AG09309 (cell line): Measurements from ENCODE around the gene CTIF.

Source experiments
- DNase-seq: peaks from one replicate; pipeline ENCODE4 v3.0.0-alpha.2; 2010; ENCODE audit warnings: low read depth
- H3K4me3 ChIP-seq: 2 replicates; pipeline ENCODE4 v1.5.1; 2011; ENCODE audit warnings: mild to moderate bottlenecking, low read depth, low read length, moderate library complexity; ENCODE audit not compliant: control insufficient read depth
- CTCF ChIP-seq: IDR thresholded peaks from 2 replicates; pipeline ENCODE4 v1.5.1; 2011; ENCODE audit warnings: mild to moderate bottlenecking, low read depth, low read length, inconsistent platforms; ENCODE audit not compliant: insufficient read depth, control insufficient read depth; ENCODE audit errors: missing control alignments

CTIF gene

DNA sequence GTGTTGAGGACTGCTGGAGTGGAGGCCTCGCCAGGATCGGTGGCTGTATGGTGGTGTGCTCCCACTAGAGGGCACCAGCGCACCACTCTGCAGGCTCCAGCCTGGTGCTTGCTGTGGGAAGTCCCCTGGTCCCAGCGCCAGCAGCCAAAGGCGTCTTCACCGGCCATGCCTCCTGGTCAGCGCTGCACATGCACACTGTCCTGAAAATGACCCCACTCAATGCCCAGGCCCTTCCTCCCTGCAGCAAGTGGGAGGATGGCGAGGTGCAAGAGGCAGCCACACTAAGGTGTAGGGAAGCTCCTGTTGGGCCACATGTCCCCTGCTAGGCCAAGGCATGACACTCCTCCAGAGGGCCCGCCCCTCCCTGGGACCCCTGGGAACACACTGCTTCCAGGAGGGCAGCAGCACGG, 136.5 kb downstream of the CTIF start:
- H3K4me3 ChIP-seq: no peak overlapping the region
- TF ChIP-seq CTCF: peak; percentile 95
- peak; percentile 52 for DNase-seq

- no peak for TF ChIP-seq CTCF
- no peak overlapping the region for H3K4me3 ChIP-seq
- DNase-seq: no peak
These were observed 137.1 kb downstream of the CTIF start for GRCh38 chr18:48675912-48676311.

DNA sequence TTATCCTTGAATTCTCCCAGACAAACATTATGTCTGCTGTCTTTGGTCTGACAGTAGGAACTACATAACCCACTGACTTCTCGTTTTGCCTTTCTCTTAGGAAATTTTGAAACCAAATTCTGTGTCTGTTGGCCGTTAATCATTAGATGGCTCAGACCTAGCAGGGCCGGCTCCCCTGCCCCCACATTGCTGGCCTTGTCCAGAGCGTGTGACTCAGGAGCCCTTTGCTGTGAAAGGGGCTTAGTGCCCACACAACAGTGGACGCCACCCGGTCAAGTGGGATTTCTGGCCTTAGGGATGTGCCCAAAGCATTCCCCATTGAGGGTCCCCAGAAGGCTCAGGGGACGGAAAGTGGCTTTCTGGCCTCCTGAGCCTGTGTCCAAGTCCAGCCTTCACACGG, 137.5 kb downstream of the CTIF start:
- no peak for DNase-seq
- no peak for TF ChIP-seq CTCF
- H3K4me3 ChIP-seq: no peak overlapping the region

DNA sequence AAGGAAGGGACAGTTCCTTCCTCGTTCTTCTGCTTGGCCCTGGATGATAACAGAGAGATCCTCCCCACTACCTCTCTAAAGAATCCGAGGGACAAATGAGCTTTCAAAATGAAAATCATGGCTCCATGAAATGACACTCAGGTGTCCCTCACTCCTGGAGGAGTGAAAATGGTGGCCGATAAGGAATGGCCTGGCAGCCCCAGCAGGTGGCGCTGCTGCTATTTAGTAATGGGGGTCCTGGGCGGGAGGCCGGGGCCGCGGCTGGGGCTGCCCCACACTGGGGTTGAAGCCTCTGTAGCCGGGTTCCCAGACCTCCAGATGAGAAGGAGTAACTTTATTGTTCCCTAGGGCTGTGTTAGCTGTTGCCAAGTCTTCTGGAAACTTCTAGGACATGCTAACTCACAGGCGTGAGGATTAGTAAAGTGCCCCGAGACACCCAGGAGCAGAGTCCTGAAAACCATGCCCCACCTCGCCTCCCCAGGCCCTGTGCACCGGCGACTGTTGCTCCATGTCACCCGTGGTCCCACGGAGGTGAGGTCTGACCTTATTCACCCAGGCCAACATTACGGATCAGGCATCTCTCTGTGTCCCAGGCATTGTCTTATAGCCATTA, 138.0 kb downstream of the CTIF start:
- peak; percentile 85 for TF ChIP-seq CTCF
- no peak overlapping the region for H3K4me3 ChIP-seq
- no peak for DNase-seq

DNA sequence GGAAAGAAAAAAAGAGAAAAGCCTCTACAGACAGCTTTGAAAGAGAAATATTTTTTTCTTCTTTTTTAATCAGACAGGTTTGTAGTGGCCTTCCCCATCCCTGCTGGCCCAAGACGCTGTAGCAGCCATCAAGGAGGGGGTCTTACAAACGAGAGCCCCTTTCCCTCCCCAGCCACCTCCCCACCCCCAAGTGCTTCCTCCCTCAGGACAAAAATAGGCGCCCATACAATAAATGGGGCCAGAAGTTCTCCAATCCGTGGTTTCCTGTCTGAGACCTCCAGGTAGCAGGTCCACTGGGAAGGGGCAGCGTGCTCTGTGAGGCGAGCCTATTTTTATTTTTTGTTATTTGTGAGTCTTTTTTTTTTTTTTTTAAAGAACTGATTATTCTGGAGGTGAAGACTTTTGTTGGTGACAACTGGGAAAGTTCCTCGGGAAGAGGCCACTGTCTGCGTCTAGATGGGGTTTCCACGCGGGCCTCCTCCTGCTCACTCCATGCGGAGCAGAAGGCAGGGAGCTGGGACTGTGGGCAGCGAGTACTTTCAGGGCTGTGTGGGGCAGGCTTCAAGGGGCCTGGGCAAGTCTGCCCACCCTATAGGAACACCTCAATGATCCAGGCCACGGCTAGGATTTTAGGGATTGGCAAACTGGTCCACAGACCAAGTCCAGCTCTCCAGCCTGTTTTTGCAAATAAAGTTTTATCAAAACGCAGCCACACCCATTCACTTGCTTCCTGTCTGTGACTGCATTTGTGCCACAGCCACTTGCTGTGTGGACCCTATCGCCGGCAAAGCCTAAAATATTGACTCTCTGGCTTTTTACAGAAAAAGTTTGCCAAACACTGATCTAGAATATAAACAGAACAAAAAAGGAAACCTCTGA, 139.6 kb downstream of the CTIF start:
- no peak for DNase-seq
- no peak for TF ChIP-seq CTCF
- H3K4me3 ChIP-seq: no peak overlapping the region

DNA sequence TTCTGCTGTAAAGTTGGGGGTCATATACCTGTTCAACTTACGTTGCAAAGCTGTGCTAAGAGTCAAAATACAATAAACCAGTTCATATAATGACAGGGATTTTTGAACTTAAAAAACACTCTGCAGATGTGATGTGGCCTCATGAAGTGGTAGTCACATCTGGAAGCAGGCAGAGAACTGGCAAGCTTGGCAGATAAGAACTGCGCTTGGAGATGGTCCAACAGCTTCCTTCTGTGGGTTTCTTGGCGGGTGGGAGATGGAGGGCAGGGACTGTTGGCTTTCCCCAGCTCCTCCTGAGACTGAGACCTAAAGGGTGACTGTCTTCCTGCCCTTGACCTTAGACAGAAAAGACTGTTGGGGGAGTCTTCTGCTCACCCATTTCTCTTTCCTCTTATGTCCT, 140.4 kb downstream of the CTIF start:
- no peak for DNase-seq
- TF ChIP-seq CTCF: no peak
- H3K4me3 ChIP-seq: no peak overlapping the region
